H9 (cell line): ENCODE data around the gene RIMKLA. TPM values are rescaled to one million over a fixed set of nuclear protein-coding genes. Genes with fewer than 3 reads are reported as not detected.

Experiments
- DNase-seq: peaks from one replicate; pipeline ENCODE4 v3.0.0-alpha.2; 2017
- H2AFZ ChIP-seq: one replicate; pipeline ENCODE4 v1.6.1; 2013; ENCODE audit warnings: mild to moderate bottlenecking, low read length, control low read depth, moderate library complexity
- H2AK5ac ChIP-seq: 2 replicates; pipeline ENCODE4 v1.6.1; 2013; ENCODE audit warnings: low read length, control low read depth, mixed read lengths; ENCODE audit not compliant: insufficient read length
- H2BK120ac ChIP-seq: one replicate; pipeline ENCODE4 v1.6.1; 2013; ENCODE audit warnings: low read depth, mild to moderate bottlenecking, low read length, control low read depth, inconsistent platforms; ENCODE audit not compliant: poor library complexity, severe bottlenecking
- H2BK12ac ChIP-seq: 2 replicates; pipeline ENCODE4 v1.6.1; 2013; ENCODE audit warnings: low read length, control low read depth, mixed read lengths, low read depth; ENCODE audit not compliant: insufficient read length
- H2BK15ac ChIP-seq: 2 replicates; pipeline ENCODE4 v1.6.1; 2013; ENCODE audit warnings: low read depth, low read length, control low read depth
- H2BK20ac ChIP-seq: one replicate; pipeline ENCODE4 v1.6.1; 2013; ENCODE audit warnings: low read depth, mild to moderate bottlenecking, low read length, control low read depth, inconsistent platforms; ENCODE audit not compliant: poor library complexity, severe bottlenecking
- H2BK5ac ChIP-seq: 2 replicates; pipeline ENCODE4 v1.6.1; 2013; ENCODE audit warnings: low read length, control low read depth, mixed read lengths; ENCODE audit not compliant: insufficient read length
- H3K14ac ChIP-seq: 2 replicates; pipeline ENCODE4 v1.6.1; 2013; ENCODE audit warnings: low read length, control low read depth; ENCODE audit not compliant: insufficient read depth
- H3K18ac ChIP-seq: 2 replicates; pipeline ENCODE4 v1.6.1; 2013; ENCODE audit warnings: low read depth, mild to moderate bottlenecking, mixed read lengths, low read length, control low read depth; ENCODE audit not compliant: insufficient read length
- H3K23ac ChIP-seq: 2 replicates; pipeline ENCODE4 v1.6.1; 2013; ENCODE audit warnings: low read length, control low read depth, mixed read lengths, low read depth; ENCODE audit not compliant: insufficient read length
- H3K23me2 ChIP-seq: 2 replicates; pipeline ENCODE4 v1.6.1; 2013; ENCODE audit warnings: low read depth, mild to moderate bottlenecking, mixed read lengths, low read length, control low read depth; ENCODE audit not compliant: insufficient read length, poor library complexity, severe bottlenecking
- H3K27ac ChIP-seq: 2 replicates; pipeline ENCODE4 v1.5.1; 2013; ENCODE audit warnings: low read length, control low read depth, mixed read lengths, low read depth; ENCODE audit not compliant: insufficient read length
- H3K27me3 ChIP-seq: 2 replicates; pipeline ENCODE4 v1.6.1; 2013; ENCODE audit warnings: low read length, control low read depth, inconsistent platforms; ENCODE audit not compliant: insufficient read depth
- H3K4ac ChIP-seq: 2 replicates; pipeline ENCODE4 v1.6.1; 2013; ENCODE audit warnings: low read depth, mild to moderate bottlenecking, control low read depth, inconsistent platforms, low read length, moderate library complexity
- H3K4me1 ChIP-seq: 2 replicates; pipeline ENCODE4 v1.6.1; 2013; ENCODE audit warnings: low read length, control low read depth, inconsistent platforms; ENCODE audit not compliant: insufficient read depth
- H3K4me2 ChIP-seq: 2 replicates; pipeline ENCODE4 v1.6.1; 2013; ENCODE audit warnings: low read length, control low read depth, mixed read lengths; ENCODE audit not compliant: insufficient read length, insufficient read depth
- H3K56ac ChIP-seq: 2 replicates; pipeline ENCODE4 v1.6.1; 2013; ENCODE audit warnings: low read depth, mild to moderate bottlenecking, mixed read lengths, low read length, control low read depth; ENCODE audit not compliant: insufficient read length
- H3K79me1 ChIP-seq: 2 replicates; pipeline ENCODE4 v1.6.1; 2013; ENCODE audit warnings: low read depth, mild to moderate bottlenecking, moderate library complexity, low read length, control low read depth, inconsistent platforms; ENCODE audit not compliant: insufficient read depth, poor library complexity, severe bottlenecking
- H3K79me2 ChIP-seq: 2 replicates; pipeline ENCODE4 v1.6.1; 2013; ENCODE audit warnings: low read length, control low read depth, inconsistent platforms; ENCODE audit not compliant: insufficient read depth
- H3K9ac ChIP-seq: 2 replicates; pipeline ENCODE4 v1.6.1; 2013; ENCODE audit warnings: low read length, control low read depth, mixed read lengths; ENCODE audit not compliant: insufficient read length; ENCODE audit errors: extremely low read depth
- H3K9me3 ChIP-seq: one replicate; pipeline ENCODE4 v1.6.1; 2013; ENCODE audit warnings: low read depth, low read length, inconsistent platforms; ENCODE audit not compliant: control insufficient read depth
- H3T11ph ChIP-seq: one replicate; pipeline ENCODE4 v1.6.1; 2013; ENCODE audit warnings: mild to moderate bottlenecking, low read length, control low read depth, inconsistent platforms
- H4K20me1 ChIP-seq: one replicate; pipeline ENCODE4 v1.6.1; 2013; ENCODE audit not compliant: control insufficient read depth, insufficient read length, insufficient read depth
- H4K5ac ChIP-seq: 2 replicates; pipeline ENCODE4 v1.6.1; 2013; ENCODE audit warnings: low read depth, mild to moderate bottlenecking, mixed read lengths, low read length, control low read depth; ENCODE audit not compliant: insufficient read length
- H4K8ac ChIP-seq: replicated peaks from 2 replicates; pipeline ENCODE4 v1.6.1; 2013; ENCODE audit warnings: low read length, control low read depth, mixed read lengths, low read depth; ENCODE audit not compliant: insufficient read length
- H4K91ac ChIP-seq: 2 replicates; pipeline ENCODE4 v1.6.1; 2013; ENCODE audit warnings: low read depth, mild to moderate bottlenecking, moderate library complexity, mixed read lengths, low read length, control low read depth; ENCODE audit not compliant: insufficient read length
- H3K27ac Mint-ChIP-seq, 3 experiments: 2 replicates in 2 of 3; 3 replicates in 1 of 3; pipeline ENCODE4 v1.8.0; 2020 to 2021; ENCODE audit warnings: mixed read lengths in 3 of 3, mild to moderate bottlenecking in 1 of 3, moderate library complexity in 1 of 3
- H3K27me3 Mint-ChIP-seq: 2 replicates; pipeline ENCODE4 v1.8.0; 2021; ENCODE audit warnings: low read depth, mild to moderate bottlenecking, moderate library complexity, mixed read lengths
- H3K36me3 Mint-ChIP-seq, 3 experiments: 2 replicates in 2 of 3; 3 replicates in 1 of 3; pipeline ENCODE4 v1.8.0; 2020 to 2021; ENCODE audit warnings: low read depth in 3 of 3, mixed read lengths in 3 of 3; ENCODE audit not compliant: insufficient read depth in 1 of 3
- H3K4me1 Mint-ChIP-seq, 2 experiments: 2 replicates each; pipeline ENCODE4 v1.8.0; 2020; ENCODE audit warnings: mixed read lengths in 2 of 2
- H3K4me3 Mint-ChIP-seq, 2 experiments: 2 replicates in 1 of 2; 3 replicates in 1 of 2; pipeline ENCODE4 v1.8.0; 2020 to 2021; ENCODE audit warnings: mild to moderate bottlenecking in 2 of 2, mixed read lengths in 2 of 2, moderate library complexity in 1 of 2
- H3K9me3 Mint-ChIP-seq, 2 experiments: 2 replicates in 1 of 2; 3 replicates in 1 of 2; pipeline ENCODE4 v1.8.0; 2020; ENCODE audit warnings: mild to moderate bottlenecking in 2 of 2, mixed read lengths in 2 of 2, moderate library complexity in 1 of 2
- WGBS: extraction: QIAGEN DNeasy Blood & Tissue Kit; methylation state at CpG from one replicate; pipeline ENCODE4 v1.1.7; 2013; ENCODE audit warnings: missing lambda C conversion rate, low lambda C conversion rate, mixed read lengths; ENCODE audit not compliant: insufficient read length; ENCODE audit errors: extremely low coverage; 5-methylcytosine and 5-hydroxymethylcytosine counted together
- total RNA-seq: library from RNA; stranded (reverse); gene quantifications from 2 replicates; pipeline ENCODE4 v1.2.1, GENCODE V29; 2021
- TF ChIP-seq, protein P1 (sequence below): fragments of 200-600 bp; sonication (generic); conservative IDR thresholded peaks from 3 replicates; pipeline ENCODE4 v1.8.0; 2021; ENCODE audit warnings: antibody characterized with exemption, mild to moderate bottlenecking

RIMKLA gene
- total RNA-seq, 1 experiment from 2014 or later: 4.7 TPM

- H2BK5ac ChIP-seq: no peak overlapping the region
- H3K4me1 Mint-ChIP-seq: peaks cover 13% of the 10 kb centered on the region in 2 experiments
- H2AFZ ChIP-seq: no peak overlapping the region
- H3K27me3 ChIP-seq: no peaks in the 10 kb centered on the region
- no peak overlapping the region for H3K56ac ChIP-seq
- no peak overlapping the region for H3K14ac ChIP-seq
- H3K36me3 Mint-ChIP-seq: no peaks in the 10 kb centered on the region
- no peak overlapping the region for H3T11ph ChIP-seq
- no peak overlapping the region for H3K4ac ChIP-seq
- no peak overlapping the region for H3K27ac ChIP-seq
- H4K5ac ChIP-seq: no peak overlapping the region
- peaks cover 2% of the 10 kb centered on the region; the same call in 1 of the 2 replicates for H3K4me1 ChIP-seq
- no peak overlapping the region for H2BK20ac ChIP-seq
- H3K23ac ChIP-seq: no peak overlapping the region
- H3K18ac ChIP-seq: no peak overlapping the region
- no peak for DNase-seq
- no peak overlapping the region for H4K8ac ChIP-seq
- H2BK12ac ChIP-seq: no peak overlapping the region
- no peaks in the 10 kb centered on the region for H3K23me2 ChIP-seq
- no peak overlapping the region for H3K9ac ChIP-seq
- H4K20me1 ChIP-seq: no peaks in the 10 kb centered on the region
- no peak overlapping the region for H2AK5ac ChIP-seq
- H3K79me2 ChIP-seq: no peaks in the 10 kb centered on the region
- no CpG with 5 or more reads among the region's 3 CpGs for WGBS
- no peak overlapping the region for H4K91ac ChIP-seq
- H3K79me1 ChIP-seq: no peaks in the 10 kb centered on the region
- no peaks in the 10 kb centered on the region for H3K9me3 ChIP-seq
- TF ChIP-seq, protein P1, sequence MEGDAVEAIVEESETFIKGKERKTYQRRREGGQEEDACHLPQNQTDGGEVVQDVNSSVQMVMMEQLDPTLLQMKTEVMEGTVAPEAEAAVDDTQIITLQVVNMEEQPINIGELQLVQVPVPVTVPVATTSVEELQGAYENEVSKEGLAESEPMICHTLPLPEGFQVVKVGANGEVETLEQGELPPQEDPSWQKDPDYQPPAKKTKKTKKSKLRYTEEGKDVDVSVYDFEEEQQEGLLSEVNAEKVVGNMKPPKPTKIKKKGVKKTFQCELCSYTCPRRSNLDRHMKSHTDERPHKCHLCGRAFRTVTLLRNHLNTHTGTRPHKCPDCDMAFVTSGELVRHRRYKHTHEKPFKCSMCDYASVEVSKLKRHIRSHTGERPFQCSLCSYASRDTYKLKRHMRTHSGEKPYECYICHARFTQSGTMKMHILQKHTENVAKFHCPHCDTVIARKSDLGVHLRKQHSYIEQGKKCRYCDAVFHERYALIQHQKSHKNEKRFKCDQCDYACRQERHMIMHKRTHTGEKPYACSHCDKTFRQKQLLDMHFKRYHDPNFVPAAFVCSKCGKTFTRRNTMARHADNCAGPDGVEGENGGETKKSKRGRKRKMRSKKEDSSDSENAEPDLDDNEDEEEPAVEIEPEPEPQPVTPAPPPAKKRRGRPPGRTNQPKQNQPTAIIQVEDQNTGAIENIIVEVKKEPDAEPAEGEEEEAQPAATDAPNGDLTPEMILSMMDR: no peak
- no peaks in the 10 kb centered on the region; the same call in 1 of the 2 replicates for H3K27me3 Mint-ChIP-seq
- H2BK15ac ChIP-seq: no peak overlapping the region
- no peak overlapping the region for H3K4me3 Mint-ChIP-seq
- H3K9me3 Mint-ChIP-seq: no peaks in the 10 kb centered on the region; a peak in 1 of 5 replicates
- no peak overlapping the region for H2BK120ac ChIP-seq
- H3K27ac Mint-ChIP-seq: no peak overlapping the region; a peak in 2 of 7 replicates
- H3K4me2 ChIP-seq: no peak overlapping the region
Measured at GRCh38 chr1:42430286-42431135, 49.9 kb downstream of the RIMKLA start.
